ENCODE results near the gene UGT1A10.

UGT1A10 gene

DNA sequence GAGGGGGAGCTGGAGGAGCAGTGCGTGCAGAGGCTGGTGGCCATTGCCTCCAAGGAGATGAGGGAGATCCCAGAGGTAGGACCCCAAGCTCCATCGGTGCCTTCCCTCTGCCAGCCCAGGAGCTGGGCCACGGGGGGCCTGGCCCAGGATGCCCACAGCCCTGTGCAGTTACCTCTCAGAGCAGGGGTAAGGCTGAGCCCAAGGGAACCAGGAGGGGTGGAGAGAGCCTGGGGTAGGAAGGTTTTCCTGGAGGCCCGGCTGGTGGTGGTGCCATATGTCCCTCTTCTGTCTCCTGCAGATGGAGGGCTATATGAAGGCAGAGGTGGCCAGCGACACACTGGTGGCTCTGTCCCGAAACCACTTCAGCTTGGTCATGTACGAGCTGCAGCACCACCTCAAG, 153.3 kb downstream of the UGT1A10 start:
- DNase-seq = no peak

GRCh38 chr2:233791151-233791882, 155.1 kb downstream of the UGT1A10 start:
- DNase-seq = no peak

- DNase-seq = no peak
These were observed 155.7 kb downstream of the UGT1A10 start for GRCh38 chr2:233791883-233792329.

GRCh38 chr2:233792720-233793119, 156.5 kb downstream of the UGT1A10 start:
- DNase-seq = no peak

DNA sequence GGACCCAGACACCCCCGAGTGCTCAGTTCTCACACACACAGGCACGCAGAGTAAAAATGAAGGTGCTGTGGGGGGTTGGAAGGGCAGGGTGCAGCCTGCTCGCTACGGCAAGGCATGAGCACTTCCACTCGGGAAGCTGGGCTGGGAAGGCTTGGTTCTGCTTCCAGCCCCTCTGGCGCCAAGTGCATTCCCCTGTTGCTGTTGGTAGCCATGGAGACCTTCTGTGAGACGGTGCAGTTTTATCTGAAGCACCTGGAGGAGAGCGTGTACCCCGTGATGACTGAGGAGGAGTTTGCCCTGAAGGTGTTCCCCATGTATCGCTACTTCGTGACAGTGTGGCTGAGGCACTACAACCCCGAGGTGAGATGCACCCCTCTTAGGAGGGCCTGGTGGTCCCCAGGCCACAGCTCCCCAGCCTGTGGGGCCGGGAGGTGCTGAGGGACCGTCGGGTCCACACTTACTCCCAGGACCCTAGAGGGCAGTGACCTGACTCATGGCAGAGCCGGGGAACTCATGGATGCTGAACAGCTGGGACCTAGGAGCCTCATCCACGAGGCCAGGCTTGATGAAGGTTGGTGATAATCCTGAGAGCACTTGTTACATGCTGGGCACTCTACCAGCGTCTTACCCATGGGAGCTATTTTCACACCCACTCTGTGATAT, 157.3 kb downstream of the UGT1A10 start:
- DNase-seq = no peak

- DNase-seq = no peak
These were observed 157.9 kb downstream of the UGT1A10 start for GRCh38 chr2:233794128-233794658.

- no peak for DNase-seq
These were observed 159.5 kb downstream of the UGT1A10 start for GRCh38 chr2:233795735-233796171.

DNA sequence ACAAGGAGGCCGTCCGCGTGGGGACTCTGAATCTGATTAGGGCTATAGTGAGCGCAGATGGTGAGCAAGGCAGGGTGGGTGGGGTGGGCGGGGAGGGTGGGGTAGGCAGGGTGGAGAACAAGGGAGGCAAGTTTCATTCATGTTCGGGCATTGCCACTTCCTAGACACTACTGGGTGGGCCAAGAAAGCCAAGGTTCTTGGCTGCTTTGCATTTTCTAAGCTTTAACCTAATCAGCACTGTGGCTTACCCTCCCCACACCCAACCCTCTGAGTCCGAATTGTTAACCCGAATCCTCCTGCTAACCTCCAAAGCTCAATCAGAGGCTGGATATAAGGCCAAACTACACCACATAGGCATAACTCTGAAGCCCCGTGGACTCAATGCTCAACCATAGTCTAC, 160.0 kb downstream of the UGT1A10 start:
- DNase-seq = no peak

DNA sequence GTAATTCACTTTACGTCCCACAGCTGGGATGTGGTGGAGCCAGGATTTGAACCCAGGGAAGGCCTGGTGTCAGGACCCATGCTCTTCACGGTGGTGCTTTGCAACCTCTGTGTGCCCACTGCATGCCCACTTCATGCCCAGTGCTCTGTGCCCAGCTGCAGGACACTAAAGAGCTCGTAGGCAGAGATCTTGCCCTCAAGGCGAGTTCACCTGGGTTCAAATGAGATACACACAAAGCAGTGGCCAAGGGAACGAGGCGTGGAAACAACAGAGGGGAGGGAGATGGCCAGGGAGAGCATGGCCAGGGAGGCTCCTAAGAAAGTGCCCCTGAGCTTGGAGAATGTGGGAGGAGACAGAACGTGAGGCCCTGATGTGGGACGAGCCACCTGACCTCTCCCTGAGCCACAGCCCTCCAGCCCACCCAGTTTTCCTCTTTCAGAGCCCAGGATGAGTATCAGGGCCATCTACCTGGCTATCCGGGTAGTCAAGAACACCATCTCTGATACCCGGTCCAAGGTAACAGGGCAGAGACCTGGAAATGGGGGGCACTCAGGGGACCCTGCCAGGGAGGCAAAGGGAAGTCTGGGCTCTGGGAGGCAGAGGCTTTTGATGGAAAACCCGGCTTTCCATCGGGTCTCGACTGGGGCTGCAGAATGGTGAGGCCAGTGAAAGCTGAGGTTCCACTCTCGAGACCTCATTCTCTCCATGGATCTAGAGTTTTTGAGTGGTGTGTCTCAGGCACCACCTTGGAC, 162.3 kb downstream of the UGT1A10 start:
- no peak for DNase-seq

GRCh38 chr2:233799087-233799665, 162.9 kb downstream of the UGT1A10 start:
- no peak for DNase-seq

DNA sequence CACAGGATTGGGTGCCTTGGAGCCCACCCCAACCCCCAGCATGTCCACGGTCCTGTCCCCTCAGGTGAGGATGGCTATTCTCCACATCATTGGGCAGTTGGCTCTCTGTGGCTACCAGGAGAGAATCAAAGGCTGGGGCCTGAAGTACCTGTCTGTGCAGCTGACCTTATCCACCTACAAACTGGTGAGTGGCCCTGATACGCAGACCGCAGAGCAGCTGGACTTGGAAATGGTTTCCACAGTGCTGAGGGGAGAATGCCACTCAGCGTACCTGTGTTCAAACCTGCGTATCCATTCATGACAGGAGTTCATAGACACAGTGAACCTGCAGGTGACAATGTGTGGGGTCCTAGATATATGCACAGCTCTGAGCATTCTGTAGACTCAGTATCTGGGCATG, 163.5 kb downstream of the UGT1A10 start:
- no peak for DNase-seq

- DNase-seq = no peak
These were observed 164.0 kb downstream of the UGT1A10 start for GRCh38 chr2:233800208-233800607.

GRCh38 chr2:233801357-233802131, 165.3 kb downstream of the UGT1A10 start:
- DNase-seq = no peak

DNA sequence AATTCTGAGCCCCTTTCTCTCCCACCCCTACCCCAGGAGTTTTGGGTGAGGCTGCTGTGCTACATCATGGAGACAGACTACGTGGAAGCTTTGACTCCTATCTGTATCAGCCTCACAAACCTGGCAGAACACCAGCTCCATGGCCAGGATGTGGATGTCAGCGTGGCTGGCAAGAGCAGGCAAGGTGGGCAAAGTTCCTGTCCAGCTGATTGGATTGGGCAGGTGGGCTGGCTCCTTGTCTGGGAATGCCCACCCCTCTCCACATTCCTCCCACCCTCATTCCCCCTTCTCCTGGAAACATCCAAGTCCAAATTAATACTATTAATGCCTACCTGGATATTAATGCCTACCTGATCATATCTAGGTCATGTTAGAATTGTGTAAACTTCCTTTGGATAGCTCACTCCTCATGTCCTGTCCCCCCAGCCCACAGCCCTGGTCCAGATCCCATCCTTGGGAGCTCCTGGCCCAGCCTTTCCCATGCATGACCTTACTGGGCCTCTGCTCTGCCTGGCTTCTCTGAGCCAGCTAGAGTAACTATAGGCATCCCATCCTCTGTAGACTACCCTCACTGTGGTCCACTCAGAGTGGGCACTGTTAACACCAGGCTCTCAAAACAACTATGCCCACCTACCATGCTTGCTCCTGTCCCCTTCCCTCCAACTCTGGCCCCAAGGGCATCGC, 166.0 kb downstream of the UGT1A10 start:
- no peak for DNase-seq

DNA sequence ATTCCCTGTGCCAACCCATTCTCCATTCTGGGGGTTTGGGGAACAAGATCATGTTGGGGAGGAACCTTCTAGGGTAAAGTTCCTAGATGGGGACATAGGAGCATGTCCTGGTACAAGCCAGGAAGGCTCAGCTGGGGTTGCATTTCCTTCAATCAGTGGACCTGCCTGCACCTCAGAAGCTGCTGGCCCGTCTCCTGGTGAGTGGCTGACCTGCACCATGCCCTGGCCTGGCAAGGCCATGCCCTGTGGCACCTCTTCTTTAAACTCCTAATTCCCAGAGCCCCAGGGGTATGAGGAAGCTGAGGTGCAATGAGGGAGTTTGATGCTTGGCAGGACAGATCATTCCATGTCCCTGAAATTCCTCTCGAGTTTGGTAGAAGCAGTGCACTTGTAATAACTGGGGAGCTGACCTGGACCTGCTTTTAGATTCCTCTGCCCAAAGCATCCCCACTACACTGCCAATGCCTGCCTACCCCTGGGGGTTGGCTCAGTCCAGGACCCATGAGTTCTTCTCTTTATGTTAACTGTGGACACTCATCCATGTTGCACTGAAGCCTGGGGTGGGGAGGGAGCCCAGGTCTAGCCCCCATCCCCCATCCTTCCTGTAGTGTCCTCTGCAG, 167.2 kb downstream of the UGT1A10 start:
- no peak for DNase-seq

DNA sequence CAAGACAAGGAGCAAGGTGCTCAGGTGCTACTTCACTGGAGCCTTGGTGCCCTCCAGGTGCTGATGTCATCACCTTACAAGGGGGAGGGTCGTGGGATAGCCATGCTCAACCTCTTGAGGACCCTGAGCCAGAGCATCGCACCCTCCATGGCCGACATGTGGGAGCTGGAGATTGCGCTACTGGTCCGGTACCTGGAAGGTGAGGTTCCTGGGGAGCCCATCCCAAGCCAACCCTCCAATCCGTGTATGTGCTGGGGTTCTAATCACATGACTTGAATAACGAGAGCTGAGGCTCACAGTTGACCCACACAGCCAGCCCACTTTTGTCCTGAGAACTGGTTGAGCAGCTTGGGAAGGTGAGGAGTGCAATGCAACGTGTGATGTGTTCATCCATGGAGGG, 167.7 kb downstream of the UGT1A10 start:
- DNase-seq = no peak

- no peak for DNase-seq
These were observed 171.1 kb downstream of the UGT1A10 start for GRCh38 chr2:233807215-233807865.

GRCh38 chr2:233807966-233808935, 172.0 kb downstream of the UGT1A10 start:
- DNase-seq = no peak

GRCh38 chr2:233810385-233810784, 174.1 kb downstream of the UGT1A10 start:
- no peak for DNase-seq
